Upper lobe of left lung (tissue), 6 donors: ENCODE results near the gene EHHADH. TPM values are rescaled to one million over a fixed set of nuclear protein-coding genes. Genes with fewer than 3 reads are reported as not detected.

ENCODE experiments used
- ATAC-seq, 2 donors: fragments of 200-7000 bp; cut with Tn5 transposase; one replicate each; pipeline ENCODE4 v1.9.1; 2022; ENCODE audit warnings: mild to moderate bottlenecking in 2 of 2, moderate library complexity in 2 of 2; ENCODE audit not compliant: low FRiP score in 2 of 2
- DNase-seq, 2 donors: peaks; one replicate each; pipeline ENCODE4 v3.0.0-alpha.2; 2019 to 2020
- H3K27ac ChIP-seq, 4 donors: fragments of 200-600 bp; sonication (generic); one replicate each; pipeline ENCODE4 v1.5.1; 2016 to 2019
- H3K27me3 ChIP-seq, 4 donors: fragments of 200-600 bp; sonication (generic); one replicate each; pipeline ENCODE4 v1.5.1; 2017 to 2019
- H3K36me3 ChIP-seq, 4 donors: fragments of 200-600 bp; sonication (generic); one replicate each; pipeline ENCODE4 v1.5.1; 2016 to 2019
- H3K4me1 ChIP-seq, 4 donors: fragments of 200-600 bp; sonication (generic); one replicate each; pipeline ENCODE4 v1.5.1; 2018 to 2019
- H3K4me3 ChIP-seq, 4 donors: fragments of 200-600 bp; sonication (generic); one replicate each; pipeline ENCODE4 v1.5.1; 2017 to 2019; ENCODE audit warnings: mild to moderate bottlenecking in 2 of 4, moderate library complexity in 1 of 4
- H3K9me3 ChIP-seq, 4 donors: fragments of 200-600 bp; sonication (generic); one replicate each; pipeline ENCODE4 v1.5.1; 2018 to 2019
- CTCF ChIP-seq, 6 experiments: fragments of 450-650 bp in 4 of 6; fragments of 200-600 bp in 2 of 6; sonication (generic) in 2 of 6; IDR thresholded peaks; one replicate each; pipeline ENCODE4 v1.5.1; 2016 to 2019; ENCODE audit warnings: antibody characterized with exemption in 6 of 6
- EP300 ChIP-seq, 4 donors: sonication (generic); formaldehyde crosslinking; IDR thresholded peaks; one replicate each; pipeline ENCODE4 v1.5.1; 2017; ENCODE audit warnings: antibody characterized with exemption in 4 of 4, control low read depth in 2 of 4
- POLR2A ChIP-seq, 4 donors: fragments of 450-650 bp; IDR thresholded peaks; one replicate each; pipeline ENCODE4 v1.5.1; 2016 to 2017; ENCODE audit warnings: antibody characterized with exemption in 4 of 4, mild to moderate bottlenecking in 2 of 4
- POLR2AphosphoS5 ChIP-seq, 2 donors: sonication (generic); formaldehyde crosslinking; IDR thresholded peaks; one replicate each; pipeline ENCODE4 v1.5.1; 2017; ENCODE audit warnings: antibody characterized with exemption in 2 of 2
- WGBS, 2 donors: methylation state at CpG; one replicate each; pipeline ENCODE4 v1.1.5; 2017 to 2018; 5-methylcytosine and 5-hydroxymethylcytosine counted together
- small RNA-seq, 4 donors: library from RNA; depleted of rRNA; stranded (forward); fragments of <200 nt; gene quantifications; one replicate each; pipeline ENCODE3, GENCODE V24; 2016
- total RNA-seq, 6 donors: library from RNA; depleted of rRNA in 4 of 6; stranded (reverse); fragments of >200 nt in 4 of 6; gene quantifications; one replicate each; pipeline versions ENCODE4 v1.1.0 to v1.2.1, GENCODE V29; 2016 to 2021
- donor health status: DM: no; HTN: no; CAD: no; lungs with moderate emphysema.
- donor health status: DM: no; HTN: yes; CAD: no; lungs with severe emphysema.

The EHHADH gene
- total RNA-seq, 6 donors from 2014 or later, result 3.6 to 14.8 (median 7.6) TPM

GRCh38 chr3:185149591-185149990, 104.3 kb downstream of the EHHADH start:
- Histone ChIP-seq H3K36me3 (no peaks in the 10 kb centered on the region), H3K27me3 (peaks cover 0 to 15% (median 5%) of the 10 kb centered on the region in 4 donors), H3K4me3 (no peak overlapping the region), H3K9me3 (no peaks in the 10 kb centered on the region), H3K27ac (no peak overlapping the region), H3K4me1 (peaks cover 12 to 24% (median 18%) of the 10 kb centered on the region in 4 donors)
- TF ChIP-seq POLR2AphosphoS5 (IDR thresholded peaks at IDR 0.05) (no peak), CTCF (IDR thresholded peaks at IDR 0.05) (no peak), POLR2A (IDR thresholded peaks at IDR 0.05) (no peak), EP300 (IDR thresholded peaks at IDR 0.05) (no peak)
- DNase-seq (no peak), ATAC-seq (no peak)
- 64 to 71% methylated on average over 3 of the region's 3 CpGs for WGBS, 2 donors

DNA sequence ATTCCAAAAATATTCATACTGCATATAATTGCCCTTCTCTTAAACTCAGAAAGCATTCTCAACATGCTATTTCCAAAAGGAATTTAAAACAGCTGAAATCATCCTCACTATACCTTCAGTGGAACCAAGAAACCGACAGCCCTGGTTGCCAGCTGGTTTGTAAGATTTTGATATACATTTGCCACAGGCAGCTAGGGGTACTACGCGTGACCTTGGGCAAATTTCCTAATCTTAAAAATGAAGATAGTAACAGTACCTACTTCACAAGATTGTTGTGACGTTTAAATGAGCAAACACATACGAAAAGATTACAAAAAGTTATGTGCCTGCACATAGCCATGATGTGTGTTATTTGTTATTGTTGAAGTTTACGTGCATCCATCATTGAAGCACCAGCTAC, 108.3 kb downstream of the EHHADH start:
- Histone ChIP-seq H3K36me3 (no peaks in the 10 kb centered on the region), H3K9me3 (no peaks in the 10 kb centered on the region), H3K4me1 (no peaks in the 10 kb centered on the region), H3K4me3 (no peak overlapping the region), H3K27me3 (no peaks in the 10 kb centered on the region), H3K27ac (no peak overlapping the region)
- DNase-seq (no peak), ATAC-seq (no peak)
- TF ChIP-seq CTCF (IDR thresholded peaks at IDR 0.05) (no peak), EP300 (IDR thresholded peaks at IDR 0.05) (no peak), POLR2A (IDR thresholded peaks at IDR 0.05) (no peak)
- 82 to 96% methylated on average over 6 of the region's 6 CpGs for WGBS, 2 donors

DNA sequence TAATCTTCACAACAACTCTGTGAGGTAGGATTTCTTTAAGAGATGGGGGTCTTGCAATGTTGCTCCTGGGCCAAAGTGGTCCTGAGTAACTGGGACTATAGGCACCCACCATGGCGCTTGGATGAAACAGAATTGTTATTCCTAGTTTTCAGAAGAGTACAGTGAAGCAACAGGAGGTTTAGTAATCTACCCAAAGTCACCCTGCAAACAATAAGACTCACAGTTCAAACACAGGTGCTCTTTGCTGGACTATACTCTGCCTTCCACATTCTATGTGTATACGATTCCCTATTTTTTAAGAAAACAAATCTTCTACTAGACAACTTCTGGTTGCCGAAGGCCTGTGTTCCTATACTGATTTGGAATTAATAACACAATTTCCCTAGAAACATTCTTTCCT, 109.1 kb downstream of the EHHADH start:
- no peaks in the 10 kb centered on the region for H3K36me3 ChIP-seq
- H3K4me3 ChIP-seq, result no peak overlapping the region
- H3K27me3 ChIP-seq, result no peaks in the 10 kb centered on the region
- TF ChIP-seq POLR2A (IDR thresholded peaks at IDR 0.05) (no peak), CTCF (IDR thresholded peaks at IDR 0.05) (no peak), EP300 (IDR thresholded peaks at IDR 0.05) (no peak), POLR2AphosphoS5 (IDR thresholded peaks at IDR 0.05) (no peak)
- H3K27ac ChIP-seq, result no peak overlapping the region
- no peaks in the 10 kb centered on the region for H3K4me1 ChIP-seq
- no peak for ATAC-seq
- DNase-seq, result no peak
- no peaks in the 10 kb centered on the region for H3K9me3 ChIP-seq
- WGBS, 2 donors, result 83 to 97% methylated on average over 3 of the region's 3 CpGs

Small RNA genes within 50 kb of the gene (small RNA-seq; reads per million reads assigned to genes)
- 0.12 to 0.77 (median 0.52) reads per million in 4 donors for gene MIR5588

Other genes with a start within 250 kb of the EHHADH start
- 1 to 10 TPM in 5 of 6 donors, under 1 TPM in 1; 0.67 to 3.9 (median 1.6) TPM for gene C3orf70, start 101.0 kb downstream of the EHHADH start, total RNA-seq
- 10 to 100 TPM; 25.3 to 41.4 (median 31.2) TPM for gene MAP3K13, start 109.1 kb upstream of the EHHADH start, total RNA-seq
- gene TMEM41A, start 245.0 kb upstream of the EHHADH start, total RNA-seq, result 10 to 100 TPM; 14.8 to 38.5 (median 24.5) TPM